Calu3 (cell line): ENCODE data around the gene PRPF6. TPM values are rescaled to one million over a fixed set of nuclear protein-coding genes. Genes with fewer than 3 reads are reported as not detected.

Experiments
- BruUV-seq: library from RNA; stranded (reverse); fragments of 400-500 nt; replicated peaks from 2 replicates; lab custom pipeline; 2021; lab: Mats Ljungman, UMichigan
- CTCF ChIA-PET: fragments of 300-600 bp; sonication (Branson Sonifier 250); formaldehyde crosslinking; loops from one replicate; lab custom pipeline; 2022; ENCODE audit warnings: antibody characterized with exemption; lab: Charles Lee
- DNase-seq: peaks from one replicate; pipeline ENCODE4 v3.0.0; 2022
- H3K27ac Mint-ChIP-seq: one replicate; pipeline ENCODE4 v1.8.0; 2022; ENCODE audit warnings: mixed read lengths; ENCODE audit not compliant: unreplicated experiment
- H3K27me3 Mint-ChIP-seq: one replicate; pipeline ENCODE4 v1.8.0; 2022; ENCODE audit warnings: mixed read lengths; ENCODE audit not compliant: unreplicated experiment
- H3K36me3 Mint-ChIP-seq: one replicate; pipeline ENCODE4 v1.8.0; 2022; ENCODE audit warnings: mild to moderate bottlenecking, moderate library complexity, mixed read lengths; ENCODE audit not compliant: insufficient read depth, unreplicated experiment
- H3K4me1 Mint-ChIP-seq: one replicate; pipeline ENCODE4 v1.8.0; 2022; ENCODE audit warnings: mild to moderate bottlenecking, low read depth, mixed read lengths; ENCODE audit not compliant: unreplicated experiment
- H3K4me3 Mint-ChIP-seq: one replicate; pipeline ENCODE4 v1.8.0; 2022; ENCODE audit warnings: mild to moderate bottlenecking, low read depth, moderate library complexity, mixed read lengths; ENCODE audit not compliant: unreplicated experiment
- H3K9me3 Mint-ChIP-seq: one replicate; pipeline ENCODE4 v1.8.0; 2022; ENCODE audit warnings: low read depth, mixed read lengths; ENCODE audit not compliant: unreplicated experiment
- intact Hi-C: fragments of 100-400 bp; cut with micrococcal nuclease; formaldehyde crosslinking; loops from one replicate; pipeline ENCODE4 v1.10.0; 2022; ENCODE audit not compliant: unreplicated experiment
- total RNA-seq: library from RNA; stranded (reverse); gene quantifications from 2 replicates; pipeline ENCODE4 v1.2.3, GENCODE V29; 2022
- TF ChIP-seq, protein P1 (sequence below): fragments of 200-600 bp; IDR thresholded peaks from one replicate; pipeline ENCODE4 v1.8.0; 2022; ENCODE audit warnings: antibody characterized with exemption; ENCODE audit not compliant: unreplicated experiment

The PRPF6 gene
- total RNA-seq, 1 experiment from 2014 or later, result 113 TPM

- H3K27me3 Mint-ChIP-seq, result no peaks in the 10 kb centered on the region
- no peak for DNase-seq
- CTCF ChIA-PET, result interaction anchor here (0.7 to 2.5 kb wide), 5 partner anchors 22 to 441 kb away, joined by 4 to 26 read pairs (median 17); partner anchors contain the start of genes PTK6 and UCKL1
- peaks cover 77% of the 10 kb centered on the region for H3K36me3 Mint-ChIP-seq
- H3K27ac Mint-ChIP-seq, result peak overlapping the region; percentile 52
- TF ChIP-seq, protein P1, sequence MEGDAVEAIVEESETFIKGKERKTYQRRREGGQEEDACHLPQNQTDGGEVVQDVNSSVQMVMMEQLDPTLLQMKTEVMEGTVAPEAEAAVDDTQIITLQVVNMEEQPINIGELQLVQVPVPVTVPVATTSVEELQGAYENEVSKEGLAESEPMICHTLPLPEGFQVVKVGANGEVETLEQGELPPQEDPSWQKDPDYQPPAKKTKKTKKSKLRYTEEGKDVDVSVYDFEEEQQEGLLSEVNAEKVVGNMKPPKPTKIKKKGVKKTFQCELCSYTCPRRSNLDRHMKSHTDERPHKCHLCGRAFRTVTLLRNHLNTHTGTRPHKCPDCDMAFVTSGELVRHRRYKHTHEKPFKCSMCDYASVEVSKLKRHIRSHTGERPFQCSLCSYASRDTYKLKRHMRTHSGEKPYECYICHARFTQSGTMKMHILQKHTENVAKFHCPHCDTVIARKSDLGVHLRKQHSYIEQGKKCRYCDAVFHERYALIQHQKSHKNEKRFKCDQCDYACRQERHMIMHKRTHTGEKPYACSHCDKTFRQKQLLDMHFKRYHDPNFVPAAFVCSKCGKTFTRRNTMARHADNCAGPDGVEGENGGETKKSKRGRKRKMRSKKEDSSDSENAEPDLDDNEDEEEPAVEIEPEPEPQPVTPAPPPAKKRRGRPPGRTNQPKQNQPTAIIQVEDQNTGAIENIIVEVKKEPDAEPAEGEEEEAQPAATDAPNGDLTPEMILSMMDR, result no peak
- intact Hi-C loops, result no loop called here
- no TSS peak for BruUV-seq
- H3K4me1 Mint-ChIP-seq, result peaks cover 58% of the 10 kb centered on the region
- H3K4me3 Mint-ChIP-seq, result peak overlapping the region; percentile 81
- no peaks in the 10 kb centered on the region for H3K9me3 Mint-ChIP-seq
Measured at GRCh38 chr20:63979229-63979556, 1.7 kb upstream of the PRPF6 start.

- peak within 1 kb of the TSS; percentile 81 for H3K4me3 Mint-ChIP-seq
- H3K9me3 Mint-ChIP-seq, result no peaks in the 10 kb centered on the region
- DNase-seq, result peak; percentile 81
- no peaks in the 10 kb centered on the region for H3K27me3 Mint-ChIP-seq
- intact Hi-C loops, result no loop called here
- H3K36me3 Mint-ChIP-seq, result peaks cover 83% of the 10 kb centered on the region
- H3K27ac Mint-ChIP-seq, result peak within 1 kb of the TSS; percentile 87
- TF ChIP-seq, protein P1, result peak; percentile 68
- no TSS peak for BruUV-seq
- CTCF ChIA-PET, result interaction anchor here (0.5 to 2.5 kb wide), 8 partner anchors 23 to 707 kb away, joined by 3 to 26 read pairs (median 8); partner anchors contain the start of genes ARFGAP1, PTK6 and UCKL1
- H3K4me1 Mint-ChIP-seq, result peaks cover 53% of the 10 kb centered on the region
Measured at GRCh38 chr20:63979557-63980316, 1.2 kb upstream of the PRPF6 start, which contains the start of gene SAMD10. SAMD10 (minus strand) TSS chr20:63979642; CDS start chr20:63979467, 175 bp downstream.

GRCh38 chr20:63980317-63980805, 571 bp upstream of the PRPF6 start:
- DNase-seq, result no peak
- no TSS peak for BruUV-seq
- H3K27ac Mint-ChIP-seq, result peak overlapping the region; percentile 87
- peak overlapping the region; percentile 81 for H3K4me3 Mint-ChIP-seq
- intact Hi-C loops, result no loop called here
- peaks cover 88% of the 10 kb centered on the region for H3K36me3 Mint-ChIP-seq
- H3K27me3 Mint-ChIP-seq, result no peaks in the 10 kb centered on the region
- H3K9me3 Mint-ChIP-seq, result no peaks in the 10 kb centered on the region
- peaks cover 49% of the 10 kb centered on the region for H3K4me1 Mint-ChIP-seq
- TF ChIP-seq, protein P1, result no peak
- CTCF ChIA-PET, result interaction anchor here (0.8 to 2.5 kb wide), 12 partner anchors 10 to 443 kb away, joined by 3 to 26 read pairs (median 4); partner anchors contain the start of genes ARFRP1, PTK6, RTEL1 and TPD52L2

- intact Hi-C loops, result no loop called here
- no peak overlapping the region for H3K27ac Mint-ChIP-seq
- H3K4me1 Mint-ChIP-seq, result peaks cover 42% of the 10 kb centered on the region
- no peak for DNase-seq
- CTCF ChIA-PET, result no interaction called here
- no peaks in the 10 kb centered on the region for H3K27me3 Mint-ChIP-seq
- no TSS peak for BruUV-seq
- H3K9me3 Mint-ChIP-seq, result no peaks in the 10 kb centered on the region
- peaks cover 97% of the 10 kb centered on the region for H3K36me3 Mint-ChIP-seq
- TF ChIP-seq, protein P1, result no peak
- peak overlapping the region; percentile 81 for H3K4me3 Mint-ChIP-seq
Measured at GRCh38 chr20:63982937-63983336, 2.0 kb downstream of the PRPF6 start.
